Stimulated activated CD4-positive, alpha-beta T cell treated with anti-CD3 and anti-CD28 coated beads, Interleukin-1b, Interleukin-23, amount 100 ng/mL, for 48 hours (primary cell): ENCODE data around the gene OPRD1.
"Not testable (repeated sequence)": the region's sequence is repeated elsewhere in the genome, so short reads cannot be mapped to it uniquely, and the experiment has no call there.

Source experiments
- DNase-seq: peaks from one replicate; pipeline ENCODE4 v3.0.0-alpha.2; 2020

The OPRD1 gene

DNA sequence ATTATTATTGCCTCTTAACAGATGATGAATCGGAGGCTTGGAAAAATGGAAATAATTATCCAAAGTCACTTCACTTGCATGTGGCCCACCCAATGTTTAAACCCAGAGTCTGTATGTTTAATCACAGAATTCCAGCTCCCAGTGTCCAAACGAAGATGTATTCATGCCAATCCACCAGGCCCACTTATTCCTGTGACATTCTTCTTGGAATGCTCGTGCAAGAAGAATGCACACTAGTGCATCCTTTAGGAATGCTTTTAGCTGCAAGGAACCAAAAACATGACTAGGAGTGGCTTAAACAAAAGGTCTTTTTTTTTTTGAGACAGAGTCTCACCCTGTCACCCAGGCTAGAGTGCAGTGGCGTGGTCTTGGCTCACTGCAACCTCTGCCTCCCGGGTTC, 8.9 kb upstream of the OPRD1 start:
- no peak for DNase-seq

DNA sequence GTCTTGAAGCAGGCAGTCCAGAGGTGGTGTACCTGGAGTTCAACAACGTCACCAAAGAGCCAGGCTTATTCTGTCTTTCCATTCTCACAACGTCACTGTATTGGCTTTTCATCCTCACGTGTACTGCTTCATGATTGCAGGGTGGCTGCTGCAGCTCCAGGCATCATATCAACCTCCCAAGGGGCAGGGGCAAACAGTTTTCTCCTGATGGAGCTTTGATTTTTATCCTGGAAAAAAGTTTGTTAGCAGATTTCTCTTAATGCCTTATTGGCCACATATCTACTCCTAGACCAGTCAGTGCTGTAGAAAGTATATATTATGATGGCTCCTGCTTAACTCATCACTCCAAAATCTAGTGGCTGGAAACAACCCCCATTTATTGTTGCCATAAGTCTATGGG, 8.3 kb upstream of the OPRD1 start:
- DNase-seq, result no peak

DNA sequence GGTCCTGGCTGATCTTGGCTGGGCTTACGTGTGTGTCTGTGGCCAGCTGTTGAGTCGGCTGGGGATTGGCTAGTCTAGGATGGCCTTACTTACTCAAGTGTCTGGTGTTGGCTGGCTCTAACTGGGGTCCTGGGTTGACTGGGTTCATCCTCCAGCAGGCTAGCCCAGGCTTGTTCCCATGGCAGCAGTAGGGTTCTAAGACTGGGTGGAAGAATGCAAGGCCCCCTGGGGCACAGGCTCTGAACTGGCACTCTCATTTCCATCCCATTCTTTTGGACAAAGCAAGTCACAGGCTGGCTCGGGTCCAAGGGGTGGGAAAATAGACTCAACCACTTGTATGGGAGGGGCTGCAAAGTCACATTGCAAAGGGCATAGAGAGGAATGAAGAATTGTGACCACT, 7.9 kb upstream of the OPRD1 start:
- no peak for DNase-seq

DNA sequence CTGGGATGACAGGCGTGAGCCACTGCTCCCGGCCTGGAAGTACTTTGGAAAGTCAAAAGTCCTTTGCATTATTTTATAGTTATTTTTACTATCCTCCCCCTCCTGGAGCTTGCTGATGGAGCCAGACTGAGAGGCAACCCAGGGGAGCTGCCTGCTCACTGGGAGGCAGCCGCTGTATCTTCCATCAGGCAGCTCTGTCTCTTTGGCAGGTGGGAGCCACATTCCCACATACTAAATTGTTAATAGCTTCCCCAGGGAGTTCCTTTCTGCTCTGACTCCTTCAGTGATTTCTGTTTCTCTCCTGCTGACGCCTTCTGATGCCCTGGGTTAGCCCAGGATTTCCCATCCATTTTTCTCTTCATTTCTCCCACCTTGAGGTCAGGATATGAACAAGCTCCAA, 4.9 kb upstream of the OPRD1 start:
- no peak for DNase-seq

DNA sequence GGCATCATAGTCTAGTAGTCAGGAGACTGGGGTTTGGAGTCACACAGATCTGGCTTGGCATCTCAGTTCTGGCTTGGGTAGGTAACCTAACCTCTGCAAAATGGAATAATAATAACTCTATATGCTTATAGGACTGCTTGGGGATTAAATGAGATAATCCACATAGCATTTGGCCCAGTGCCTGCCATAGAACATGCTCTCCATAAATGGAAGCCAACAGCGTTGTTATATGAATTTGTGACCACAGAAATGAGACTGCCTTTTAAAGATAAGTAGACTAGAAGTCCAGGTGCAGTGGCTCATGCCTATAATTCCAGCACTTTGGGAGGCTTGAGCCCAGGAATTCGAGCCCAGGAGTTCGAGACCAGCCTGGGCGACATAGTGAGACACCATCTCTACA, 4.0 kb upstream of the OPRD1 start:
- DNase-seq, result no peak

DNA sequence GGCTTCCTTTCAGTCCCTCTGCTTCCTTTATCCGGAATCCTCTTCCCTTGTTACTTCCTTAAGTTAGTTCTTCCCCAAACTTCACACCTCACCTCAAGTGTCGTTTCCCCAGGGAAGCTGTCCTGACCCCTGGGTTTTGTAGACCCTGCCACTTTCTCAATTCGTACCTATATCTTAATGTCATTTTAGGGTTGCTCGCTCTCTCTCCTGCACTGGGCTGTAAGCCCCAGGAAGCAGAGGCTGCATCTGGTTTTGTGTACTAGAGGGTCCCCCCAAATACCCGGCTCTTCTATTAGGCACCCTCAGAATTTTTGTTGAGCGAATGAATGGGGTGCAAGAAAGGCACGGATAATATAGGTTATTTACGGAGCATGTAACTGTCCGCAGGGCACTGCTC, 603 bp upstream of the OPRD1 start:
- no peak for DNase-seq

DNA sequence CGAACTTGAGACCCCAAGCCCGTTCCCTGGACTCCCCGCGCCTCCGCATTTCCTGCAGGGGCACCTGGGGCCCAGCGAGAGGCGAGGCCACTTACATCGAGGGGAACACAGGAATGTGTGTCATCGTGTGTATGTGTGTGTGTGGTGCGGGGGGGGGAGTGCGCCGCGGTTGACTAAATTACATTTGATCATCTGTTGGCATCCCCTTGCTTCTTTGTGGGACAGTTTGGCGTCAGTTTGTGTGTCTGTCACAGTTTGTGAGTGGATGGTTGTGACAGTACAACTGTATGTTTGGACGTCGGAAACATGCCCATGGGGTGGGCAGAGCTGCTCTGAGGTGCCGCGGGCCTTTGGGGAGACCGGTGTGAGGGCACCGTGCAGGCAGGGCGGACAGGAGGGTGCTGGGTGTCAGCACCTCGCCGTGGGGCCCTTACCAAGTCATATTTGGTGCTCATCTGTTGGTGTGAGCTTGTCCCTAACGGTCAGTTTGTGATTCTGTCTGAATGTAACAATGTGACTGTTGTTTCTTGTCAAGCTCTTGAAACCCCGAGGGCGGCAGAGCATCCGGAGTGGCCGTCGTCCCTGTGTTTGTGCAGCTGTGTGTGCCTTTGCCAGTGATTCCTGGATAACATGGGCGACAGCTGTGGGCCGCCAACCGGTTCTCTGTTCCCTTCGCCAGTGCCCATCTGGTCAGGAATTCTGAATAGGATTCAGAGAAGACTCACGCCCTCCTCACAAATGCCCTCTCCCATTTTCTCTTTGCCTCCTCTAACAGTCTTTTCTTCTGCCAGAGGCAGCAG, 899 bp downstream of the OPRD1 start:
- DNase-seq, result no peak

DNA sequence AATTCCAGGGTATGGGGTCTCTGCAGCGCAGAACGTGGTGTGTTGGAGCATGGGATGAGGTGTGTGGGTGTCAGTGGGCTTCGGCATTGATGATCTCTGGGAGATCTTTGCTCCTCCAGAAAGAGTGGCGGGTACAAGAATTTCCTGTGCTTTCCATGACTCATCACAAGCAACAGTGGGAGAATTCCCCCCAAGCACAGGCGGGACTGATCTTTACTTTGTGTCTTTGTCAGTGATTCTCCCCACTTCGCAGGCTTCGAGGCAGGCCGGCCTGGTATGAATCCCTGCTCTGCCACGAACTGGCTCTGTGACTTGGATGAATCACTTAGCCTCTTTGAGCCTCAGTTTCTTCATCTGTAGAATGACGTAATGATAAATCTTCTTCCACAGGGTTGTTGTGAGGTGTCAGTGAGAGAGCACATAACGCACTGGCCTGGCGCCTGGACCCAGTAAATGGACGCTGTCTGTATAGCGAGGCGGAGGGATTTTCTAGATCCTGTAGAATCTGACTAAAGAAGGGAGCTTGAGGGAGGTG, 2.0 kb downstream of the OPRD1 start:
- no peak for DNase-seq

DNA sequence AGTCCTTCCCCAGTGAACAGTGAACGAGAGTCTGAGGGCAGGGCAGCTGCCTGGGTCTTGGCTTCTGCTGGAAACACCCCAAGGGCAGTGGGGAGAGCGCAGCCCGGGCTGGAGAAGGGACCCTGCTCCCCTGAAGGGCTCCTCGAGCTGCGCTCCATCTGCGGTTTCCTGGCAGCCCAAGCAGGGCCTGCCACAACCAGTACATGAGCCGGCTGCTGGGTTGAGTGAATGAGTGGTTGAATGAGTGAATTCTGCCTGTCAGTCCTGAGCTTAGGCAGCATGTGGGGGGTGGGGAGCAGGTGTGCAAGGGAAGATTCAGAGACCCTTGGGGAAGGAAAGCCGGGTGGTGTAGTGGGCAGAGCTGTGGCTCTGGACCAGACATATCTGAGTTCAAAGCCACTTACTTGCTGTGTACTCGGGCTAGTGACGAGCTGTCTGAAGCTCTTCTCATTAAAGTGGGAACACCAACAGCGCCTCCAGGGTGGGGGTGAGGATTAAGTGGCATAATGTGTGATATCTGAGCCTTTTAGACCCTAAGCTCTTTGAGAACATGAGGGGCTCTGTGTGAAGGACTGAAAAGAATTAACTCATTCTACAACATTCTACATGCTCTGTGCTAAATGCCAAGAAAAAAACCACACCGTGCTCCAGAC, 3.7 kb downstream of the OPRD1 start:
- no peak for DNase-seq

DNA sequence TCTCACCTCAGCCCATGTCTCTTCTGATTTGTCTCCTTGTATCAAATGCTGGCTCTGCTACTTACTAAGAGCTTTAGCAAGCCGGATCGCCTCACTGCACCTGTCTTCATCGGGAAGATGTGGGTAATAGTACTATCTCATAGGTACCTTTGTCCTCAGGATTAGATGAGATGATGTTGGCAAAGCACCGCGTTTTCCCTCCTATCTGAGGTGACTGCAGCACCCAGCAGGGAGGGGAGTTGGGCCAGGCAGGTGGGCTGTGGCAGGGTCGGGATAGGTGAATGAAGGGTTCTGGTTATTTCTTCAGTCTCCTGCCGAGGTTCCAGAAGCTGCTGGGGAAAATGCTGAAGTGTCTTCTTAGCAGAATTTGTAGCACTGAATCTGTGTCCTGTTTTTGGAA, 5.2 kb downstream of the OPRD1 start:
- DNase-seq, result no peak

DNA sequence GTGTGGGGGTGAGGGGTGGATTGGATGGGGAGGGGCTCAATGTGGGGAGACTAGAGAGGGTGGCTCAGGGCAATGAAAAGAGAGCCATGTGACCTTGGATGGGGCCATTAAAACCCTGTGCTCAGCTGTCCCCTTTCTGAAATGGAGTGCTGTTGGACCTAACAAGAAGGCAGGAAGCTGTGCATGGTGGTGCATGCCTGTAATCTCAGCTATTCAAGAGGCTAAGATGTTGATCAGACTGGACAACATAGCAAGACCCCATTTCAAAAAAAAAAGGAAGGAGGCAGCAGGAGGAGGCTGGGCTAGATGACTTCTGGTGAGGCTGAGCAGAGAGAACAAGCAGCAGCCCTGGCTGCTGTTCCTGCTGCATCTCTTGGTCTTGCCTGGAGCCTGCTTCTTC, 7.0 kb downstream of the OPRD1 start:
- DNase-seq, result no peak

DNA sequence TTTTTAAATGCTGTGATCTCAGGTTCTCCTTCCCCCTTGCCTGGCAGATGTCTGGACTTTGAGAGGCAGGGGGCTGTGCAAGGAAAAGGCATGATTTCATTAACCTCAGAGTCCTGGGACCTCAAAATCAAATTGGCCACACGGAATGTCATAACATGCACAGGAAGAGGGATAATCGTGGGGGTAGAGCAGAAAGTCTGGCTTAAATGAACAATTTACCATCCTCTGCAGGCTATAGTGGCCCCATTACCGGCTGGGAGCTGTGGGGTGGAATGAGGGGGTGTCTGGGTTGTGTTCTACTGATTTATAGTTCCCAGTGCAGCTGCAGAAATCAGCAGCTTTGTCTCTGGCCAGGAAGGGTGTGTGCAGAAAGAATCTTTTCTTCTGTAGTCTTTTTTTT, 10.8 kb downstream of the OPRD1 start:
- no peak for DNase-seq

DNA sequence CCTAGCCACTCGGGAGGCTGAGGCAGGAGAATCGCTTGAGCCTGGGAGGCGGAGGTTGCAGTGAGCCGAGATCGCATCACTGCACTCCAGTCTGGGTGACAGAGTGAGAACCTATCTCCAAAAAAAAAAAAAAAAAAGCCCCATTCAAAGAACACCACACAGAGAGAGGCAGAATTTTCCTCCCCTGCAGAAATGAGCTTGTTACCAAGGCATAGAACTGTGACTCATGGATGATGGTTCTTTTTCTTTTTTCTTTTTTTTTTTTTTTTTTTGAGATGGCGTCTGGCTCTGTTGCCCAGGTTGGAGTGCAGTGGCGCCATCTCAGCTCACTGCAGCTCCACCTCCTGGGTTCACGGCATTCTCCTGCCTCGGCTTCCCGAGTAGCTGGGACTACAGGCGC, 12.1 kb downstream of the OPRD1 start:
- not testable (repeated sequence) for DNase-seq

DNA sequence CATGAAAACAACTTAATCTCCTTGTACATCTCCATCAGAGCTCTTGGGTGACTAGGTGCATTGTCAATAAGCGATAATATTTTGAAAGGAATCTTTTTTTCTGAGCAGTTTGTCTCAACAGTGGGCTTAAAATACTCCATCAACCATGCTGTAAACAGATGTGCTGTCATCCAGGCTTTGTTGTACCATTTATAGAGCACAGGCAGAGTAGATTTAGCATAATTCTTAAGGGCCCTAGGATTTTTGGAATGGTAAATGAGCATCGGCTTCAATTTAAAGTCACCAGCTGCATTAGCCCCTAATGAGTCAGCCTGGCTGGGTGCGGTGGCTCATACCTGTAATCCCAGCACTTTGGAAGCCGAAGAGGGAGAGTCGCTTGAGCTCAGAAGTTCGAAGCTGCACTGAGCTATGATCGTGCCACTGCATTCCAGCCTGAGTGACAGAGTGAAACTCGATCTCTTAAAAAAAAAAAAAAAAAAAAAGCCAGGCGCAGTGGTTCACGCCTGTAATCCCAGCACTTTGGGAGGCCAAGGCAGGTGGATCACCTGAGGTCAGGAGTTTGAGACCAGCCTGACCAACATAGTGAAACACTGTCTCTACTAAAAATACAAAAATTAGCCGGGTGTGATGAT, 16.4 kb downstream of the OPRD1 start:
- DNase-seq, result not testable (repeated sequence)

DNA sequence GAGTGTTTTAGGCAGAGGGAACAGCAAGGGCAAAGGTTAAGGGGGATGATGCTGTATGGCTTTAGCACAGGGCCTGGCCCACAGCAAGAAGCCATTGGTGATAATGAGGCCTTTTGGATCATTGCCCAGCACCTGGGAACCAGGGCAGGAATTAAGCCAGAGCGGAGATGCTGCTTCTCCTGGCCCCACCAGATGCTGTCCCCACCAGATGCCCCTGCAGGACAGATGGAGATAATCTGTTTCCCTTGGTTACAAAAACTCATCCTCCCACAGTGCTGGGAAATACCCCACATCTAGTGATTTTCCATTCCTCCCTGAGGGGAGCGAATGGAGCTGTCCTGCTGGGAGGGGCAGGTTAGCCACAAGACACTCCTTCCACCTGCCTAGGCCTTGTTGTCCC, 18.8 kb downstream of the OPRD1 start:
- no peak for DNase-seq

DNA sequence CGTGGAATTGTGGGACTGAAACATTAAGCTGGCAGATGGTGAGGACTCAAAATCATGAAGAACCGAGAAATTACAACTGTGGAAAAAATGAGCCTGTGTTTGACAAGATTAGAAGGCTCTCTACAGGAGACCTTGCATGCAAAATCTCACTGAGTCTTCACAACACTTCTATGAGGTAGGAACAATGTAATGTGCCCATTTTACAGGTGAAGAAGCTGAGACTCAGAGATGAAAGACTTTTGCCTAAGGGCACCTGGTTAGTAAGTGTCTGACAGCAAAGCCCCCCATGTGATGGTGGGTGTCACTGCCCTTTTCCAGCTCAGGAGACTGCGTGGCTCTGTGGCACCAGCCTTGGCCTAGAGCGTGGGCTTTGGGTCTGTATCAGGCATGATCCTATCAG, 21.0 kb downstream of the OPRD1 start:
- no peak for DNase-seq

DNA sequence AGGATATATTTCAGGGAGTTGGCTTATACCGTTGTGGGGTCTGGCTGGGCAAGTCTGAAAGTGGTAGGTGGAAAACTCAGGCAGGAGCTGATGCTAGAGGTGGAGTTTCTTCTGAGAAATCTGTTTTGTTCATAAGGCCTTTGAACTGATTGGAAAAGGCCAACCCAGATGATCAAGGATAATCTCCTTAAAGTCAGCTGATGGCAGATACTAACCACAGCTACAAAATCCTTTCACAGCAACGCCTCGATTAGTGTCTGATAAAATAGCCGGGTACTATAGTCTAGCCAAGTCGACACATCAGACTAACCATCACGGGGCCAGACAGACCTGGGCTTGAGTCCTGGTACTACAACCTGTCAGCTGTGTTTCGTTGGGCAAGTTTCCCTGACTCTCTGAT, 21.4 kb downstream of the OPRD1 start:
- DNase-seq, result no peak

DNA sequence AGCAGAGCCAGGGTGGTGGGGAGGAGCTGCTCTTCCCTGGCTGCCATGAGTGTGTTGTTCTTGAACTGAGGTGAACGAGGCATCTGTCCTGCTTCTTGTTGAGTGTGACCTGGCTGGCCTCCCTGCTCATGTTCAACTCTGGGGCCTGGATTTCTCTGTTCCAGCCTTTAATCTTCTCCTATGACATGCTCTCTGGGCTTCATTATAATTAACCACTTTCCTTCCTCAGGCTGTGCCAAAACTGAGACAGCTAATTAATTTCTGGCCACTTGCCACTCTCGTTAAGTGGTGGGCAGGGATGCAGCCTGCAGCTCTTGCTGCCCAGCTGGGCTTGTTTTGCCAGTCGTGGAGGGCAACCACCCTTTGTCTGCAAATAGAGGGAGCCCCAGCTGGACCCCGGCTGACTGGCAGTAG, 23.3 kb downstream of the OPRD1 start:
- DNase-seq, result no peak

DNA sequence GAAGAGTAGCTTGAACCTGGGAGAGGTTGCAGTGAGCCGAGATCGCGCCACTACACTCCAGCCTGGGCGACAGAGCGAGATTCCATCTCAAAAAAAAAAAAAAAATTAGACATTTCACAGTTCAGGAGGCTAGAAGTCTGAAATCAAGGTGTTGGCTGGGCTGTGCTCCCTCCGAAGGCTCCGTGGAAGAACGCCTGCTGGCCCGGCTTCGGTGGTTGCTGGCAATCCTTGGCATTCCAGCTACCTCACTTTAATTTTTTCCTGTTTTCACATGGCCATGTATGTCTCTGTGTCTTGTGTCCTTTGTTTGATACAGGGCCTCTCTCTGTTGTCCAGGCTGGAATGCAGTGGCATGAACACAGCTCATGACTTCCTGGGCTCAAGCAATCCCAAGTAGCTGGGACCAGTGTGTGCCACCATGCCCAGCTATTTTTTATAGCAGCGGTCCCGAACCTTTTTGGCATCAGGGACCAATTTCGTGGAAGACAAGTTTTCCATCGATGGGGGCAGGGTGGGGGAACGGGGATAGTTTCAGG, 24.5 kb downstream of the OPRD1 start:
- no peak for DNase-seq

DNA sequence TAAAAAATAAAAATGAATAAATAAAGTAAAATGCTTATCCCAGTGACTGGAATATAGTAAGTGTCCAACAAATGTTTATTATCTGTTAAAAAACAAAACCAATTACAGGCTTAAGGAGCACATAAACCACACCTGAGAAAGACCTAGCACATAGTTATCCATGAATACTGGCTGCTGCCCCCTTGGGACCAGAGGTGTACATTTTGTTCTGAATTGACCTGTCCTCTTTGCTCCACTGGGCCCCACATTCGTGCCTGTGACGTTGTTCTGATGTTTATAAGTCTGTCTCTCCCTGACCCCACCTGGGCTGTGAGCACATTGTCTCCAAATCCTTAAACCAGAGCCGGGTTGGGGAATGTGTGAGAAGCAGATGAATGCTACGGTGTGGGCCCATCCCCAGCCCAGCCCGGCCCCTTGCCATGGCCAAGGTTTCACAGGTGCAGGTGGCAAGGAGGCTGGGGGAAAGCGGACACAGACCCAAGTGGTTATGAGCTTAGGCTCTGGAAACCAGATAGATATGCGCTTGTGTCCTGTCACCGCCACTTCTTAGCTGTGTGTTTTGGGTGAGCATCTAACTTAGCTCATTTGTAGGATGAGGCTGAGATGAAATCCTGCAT, 29.1 kb downstream of the OPRD1 start:
- no peak for DNase-seq

DNA sequence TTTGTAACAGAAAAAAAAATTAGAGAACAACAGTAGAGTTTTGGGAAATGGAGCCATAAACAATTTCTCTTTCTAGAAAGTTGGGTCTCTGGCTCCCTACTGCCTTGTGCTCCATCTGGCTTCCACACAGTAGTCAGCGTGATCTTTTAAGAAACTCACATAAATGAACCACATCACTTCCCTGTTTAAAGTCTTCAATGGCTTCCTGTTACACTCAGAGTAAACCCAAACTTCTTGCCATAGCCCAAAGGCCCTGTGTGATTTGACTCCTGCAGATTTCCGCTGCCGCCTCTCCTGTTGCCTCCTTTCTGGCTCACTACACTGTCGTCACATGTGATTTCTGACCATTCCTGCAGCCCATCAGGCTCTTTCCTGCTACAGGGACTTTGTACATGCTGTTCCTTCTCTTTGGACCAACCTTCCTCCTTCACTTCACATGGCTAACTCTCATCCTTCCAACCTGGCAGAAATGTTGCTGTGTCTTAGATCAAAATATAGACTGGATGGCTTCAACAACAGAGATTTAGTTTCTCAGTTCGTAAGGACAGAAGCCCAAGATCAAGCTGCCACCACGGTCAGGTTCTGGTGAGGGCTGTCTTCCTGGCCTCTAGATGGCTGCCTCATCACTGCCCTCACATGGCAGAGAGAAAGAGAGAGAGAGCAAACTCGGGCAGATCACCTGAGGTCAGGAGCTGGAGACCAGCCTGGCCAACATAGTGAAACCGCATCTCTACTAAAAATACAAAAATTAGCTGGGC, 34.0 kb downstream of the OPRD1 start:
- no peak for DNase-seq

DNA sequence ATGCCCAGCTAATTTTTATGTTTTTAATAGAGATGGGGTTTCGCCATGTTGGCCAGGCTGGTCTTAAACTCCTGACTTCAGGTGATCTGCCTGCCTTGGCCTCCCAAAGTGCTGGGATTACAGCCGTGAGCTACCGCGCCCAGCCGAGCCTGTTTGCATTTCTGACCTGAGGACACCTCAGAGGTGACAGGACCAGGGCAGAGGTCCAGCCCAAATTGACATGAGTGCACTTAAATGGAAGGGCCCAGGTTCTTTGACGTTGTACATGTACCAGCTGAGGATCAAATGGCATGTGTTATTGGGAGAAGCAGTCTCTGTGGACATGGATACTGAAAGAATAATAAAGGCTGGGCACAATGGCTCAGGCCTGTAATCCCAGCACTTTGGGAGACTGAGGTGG, 35.2 kb downstream of the OPRD1 start:
- not testable (repeated sequence) for DNase-seq

DNA sequence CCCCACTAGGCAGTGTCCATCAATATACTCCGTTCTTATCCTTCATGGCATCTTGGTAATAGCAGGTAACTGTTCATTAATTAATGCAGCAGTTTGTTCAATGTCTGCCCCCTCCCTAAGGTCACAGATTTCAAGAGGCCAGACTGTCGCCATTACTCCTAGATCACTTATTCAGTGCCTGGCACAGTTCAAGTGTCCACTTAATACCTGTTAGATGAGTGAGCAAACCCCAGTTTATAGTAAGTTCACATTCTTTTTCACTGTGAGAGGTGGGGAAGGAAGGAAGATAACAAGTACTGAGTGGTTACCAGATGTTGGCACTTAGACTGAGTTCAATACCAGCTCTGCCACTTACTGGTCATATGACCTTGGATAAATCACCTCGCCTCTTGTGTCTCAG, 36.4 kb downstream of the OPRD1 start:
- DNase-seq, result no peak
